Retina (tissue), 1 donor: Measurements from ENCODE around the gene CNGA2.
"Not testable (repeated sequence)": the region's sequence is repeated elsewhere in the genome, so short reads cannot be mapped to it uniquely, and the experiment has no call there.

Experiments used
- DNase-seq: peaks from one replicate; pipeline ENCODE4 v3.0.0-alpha.2; 2016

Gene CNGA2

GRCh38 chrX:151734446-151734845, at the start of gene CNGA2:
Gene CNGA2 (plus strand): TSS chrX:151734746. CDS start chrX:151738484, 3,738 bp downstream.
- DNase-seq = no peak

- DNase-seq = no peak
Observed at GRCh38 chrX:151687635-151688034, 46.9 kb upstream of the CNGA2 start.

- no peak for DNase-seq
Observed at GRCh38 chrX:151688695-151689094, 45.9 kb upstream of the CNGA2 start.

GRCh38 chrX:151692825-151693224, 41.7 kb upstream of the CNGA2 start:
- no peak for DNase-seq

GRCh38 chrX:151694121-151694520, 40.4 kb upstream of the CNGA2 start:
- DNase-seq = peak; percentile 20

GRCh38 chrX:151694661-151695582, 39.6 kb upstream of the CNGA2 start, which contains the start of gene PRRG3:
Gene PRRG3 (plus strand): TSS chrX:151695458. CDS start chrX:151698815, 3,357 bp downstream.
- DNase-seq = peak; percentile 44

GRCh38 chrX:151695583-151696340, 38.8 kb upstream of the CNGA2 start:
- DNase-seq = peak; percentile 56

- not testable (repeated sequence) for DNase-seq
Observed at GRCh38 chrX:151697082-151697481, 37.5 kb upstream of the CNGA2 start.

GRCh38 chrX:151697522-151697921, 37.0 kb upstream of the CNGA2 start:
- DNase-seq = no peak

- no peak for DNase-seq
Observed at GRCh38 chrX:151698485-151698884, 36.1 kb upstream of the CNGA2 start.

GRCh38 chrX:151699746-151700145, 34.8 kb upstream of the CNGA2 start:
- no peak for DNase-seq

GRCh38 chrX:151700581-151700980, 34.0 kb upstream of the CNGA2 start:
- DNase-seq = no peak

- DNase-seq = no peak
Observed at GRCh38 chrX:151701071-151701470, 33.5 kb upstream of the CNGA2 start.

GRCh38 chrX:151701531-151701930, 33.0 kb upstream of the CNGA2 start:
- DNase-seq = no peak

GRCh38 chrX:151702026-151702714, 32.4 kb upstream of the CNGA2 start:
- no peak for DNase-seq

- no peak for DNase-seq
Observed at GRCh38 chrX:151702741-151703340, 31.7 kb upstream of the CNGA2 start.

GRCh38 chrX:151703487-151703886, 31.1 kb upstream of the CNGA2 start:
- no peak for DNase-seq

- DNase-seq = no peak
Observed at GRCh38 chrX:151704041-151704663, 30.4 kb upstream of the CNGA2 start.

GRCh38 chrX:151708821-151709220, 25.7 kb upstream of the CNGA2 start:
- no peak for DNase-seq

- no peak for DNase-seq
Observed at GRCh38 chrX:151710457-151710856, 24.1 kb upstream of the CNGA2 start.

GRCh38 chrX:151711154-151711553, 23.4 kb upstream of the CNGA2 start:
- no peak for DNase-seq

GRCh38 chrX:151711787-151712186, 22.8 kb upstream of the CNGA2 start:
- DNase-seq = no peak
